NCI-H446 treated with DMSO at 0.1 percent for 48 hours (cell line): Measurements from ENCODE around the gene PRDM15.

ENCODE experiments used
- DNase-seq: peaks from one replicate; lab custom pipeline; 2025; lab: John Stamatoyannopoulos, UW

The PRDM15 gene

GRCh38 chr21:41763398-41763931 lies 115.7 kb downstream of the PRDM15 start:
- no peak for DNase-seq

- DNase-seq = no peak
These were observed 116.4 kb downstream of the PRDM15 start for GRCh38 chr21:41762753-41763152.

DNA sequence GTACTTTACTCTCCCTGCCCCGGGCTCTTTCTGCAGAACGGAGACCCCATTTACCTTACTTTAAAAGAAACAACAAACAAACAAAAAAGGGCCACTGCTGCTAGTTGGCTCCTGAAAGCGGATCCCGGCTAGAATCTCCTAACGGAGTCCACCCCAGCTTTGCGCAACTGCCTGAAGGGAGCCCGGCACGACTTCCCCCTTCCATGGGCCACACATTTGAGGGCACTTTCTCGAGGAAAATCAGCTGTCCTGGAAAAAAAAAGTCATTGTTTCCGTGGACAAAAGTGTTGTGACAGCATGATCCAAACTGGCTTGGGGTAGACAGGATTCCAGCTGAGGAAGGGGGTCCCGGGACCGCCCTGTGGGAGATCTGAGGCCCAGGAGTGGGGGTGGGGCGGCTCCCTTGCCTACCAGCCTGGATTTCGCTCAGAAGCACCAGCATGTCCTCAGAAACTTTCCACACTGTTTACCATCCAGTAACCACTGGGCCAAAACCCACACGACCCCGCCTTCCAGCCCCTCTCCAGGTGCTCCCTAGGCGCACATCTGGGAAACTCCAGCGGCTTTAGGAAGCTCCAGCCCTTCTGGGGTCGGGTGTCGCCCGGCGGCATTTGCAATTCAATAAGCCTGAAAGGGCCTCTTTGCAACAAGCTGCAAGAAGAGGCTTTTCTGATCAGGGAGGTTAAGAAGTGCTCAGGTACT lies 117.1 kb downstream of the PRDM15 start:
- DNase-seq = no peak

GRCh38 chr21:41761211-41761933 lies 117.8 kb downstream of the PRDM15 start:
- DNase-seq = no peak

- no peak for DNase-seq
These were observed 118.7 kb downstream of the PRDM15 start for GRCh38 chr21:41760411-41760810.

- DNase-seq = no peak
These were observed 119.2 kb downstream of the PRDM15 start for GRCh38 chr21:41759926-41760325.

DNA sequence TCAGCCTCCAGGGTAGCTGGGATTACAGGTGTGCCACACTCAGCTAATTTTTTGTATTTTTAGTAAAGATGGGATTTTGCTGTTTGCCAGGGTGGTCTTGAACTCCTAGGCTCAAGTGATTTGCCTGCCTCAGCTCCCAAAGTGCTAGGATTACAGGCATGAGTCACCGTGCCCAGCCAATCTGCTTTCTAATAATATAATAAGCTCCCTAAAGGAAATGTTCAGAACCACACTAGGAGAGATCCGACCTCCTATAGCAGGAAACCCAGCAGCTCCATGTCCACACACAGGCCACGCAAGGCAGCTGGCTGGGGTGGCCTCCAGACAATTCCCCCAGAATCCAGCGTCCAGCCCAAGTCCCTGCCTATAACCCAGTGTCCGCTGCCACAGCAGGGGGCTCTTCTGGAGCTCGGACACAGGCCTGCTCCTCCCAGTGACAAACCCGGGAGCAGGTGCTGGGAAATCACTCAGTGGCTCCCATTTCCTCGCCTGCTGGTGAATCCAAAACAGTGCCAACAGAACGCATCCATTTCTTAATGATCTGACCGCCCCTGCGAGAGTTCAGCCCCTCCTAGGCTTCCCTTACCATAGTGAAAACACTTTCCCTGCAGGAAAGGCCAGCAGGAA lies 119.8 kb downstream of the PRDM15 start:
- no peak for DNase-seq

GRCh38 chr21:41758550-41758949 lies 120.6 kb downstream of the PRDM15 start:
- DNase-seq = no peak

DNA sequence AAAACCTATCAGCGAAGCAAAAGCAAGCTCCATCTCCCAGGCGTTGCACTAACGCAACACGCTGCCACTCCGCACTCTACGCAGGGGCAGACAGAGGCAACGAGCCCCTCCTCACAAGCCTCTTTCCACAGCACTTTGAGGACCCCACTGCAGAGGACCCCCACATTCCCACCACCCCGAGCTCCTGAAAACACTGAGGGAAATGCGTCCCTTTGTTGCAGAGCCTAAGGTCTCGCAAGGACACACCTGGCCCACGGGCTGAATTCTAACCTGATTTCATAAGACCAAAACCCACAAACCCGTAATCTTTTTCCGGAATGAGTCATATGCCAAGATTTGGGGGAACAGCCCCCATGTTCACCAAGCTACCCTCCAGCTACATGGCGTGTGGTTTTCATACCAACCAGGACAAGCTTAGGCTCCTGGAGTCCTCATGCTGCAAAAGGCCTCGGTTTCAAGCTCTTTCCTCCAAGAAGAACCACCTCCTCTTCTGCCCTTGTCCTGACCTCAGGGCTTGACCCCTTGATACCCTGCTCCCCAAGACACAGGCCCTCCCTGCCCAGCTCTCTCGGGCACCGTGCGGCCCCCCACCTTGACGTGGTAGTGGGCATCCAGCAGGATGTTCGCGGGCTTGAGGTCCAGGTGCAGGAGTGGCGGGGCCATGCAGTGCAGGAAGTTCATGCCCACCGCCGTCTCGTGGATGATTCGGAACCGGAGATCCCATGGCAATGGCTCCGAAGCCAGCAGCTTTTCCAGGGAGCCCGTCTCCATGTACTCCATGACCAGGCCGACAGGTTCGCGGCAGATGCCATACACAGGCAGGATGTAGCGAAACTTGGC lies 123.0 kb downstream of the PRDM15 start:
- no peak for DNase-seq

DNA sequence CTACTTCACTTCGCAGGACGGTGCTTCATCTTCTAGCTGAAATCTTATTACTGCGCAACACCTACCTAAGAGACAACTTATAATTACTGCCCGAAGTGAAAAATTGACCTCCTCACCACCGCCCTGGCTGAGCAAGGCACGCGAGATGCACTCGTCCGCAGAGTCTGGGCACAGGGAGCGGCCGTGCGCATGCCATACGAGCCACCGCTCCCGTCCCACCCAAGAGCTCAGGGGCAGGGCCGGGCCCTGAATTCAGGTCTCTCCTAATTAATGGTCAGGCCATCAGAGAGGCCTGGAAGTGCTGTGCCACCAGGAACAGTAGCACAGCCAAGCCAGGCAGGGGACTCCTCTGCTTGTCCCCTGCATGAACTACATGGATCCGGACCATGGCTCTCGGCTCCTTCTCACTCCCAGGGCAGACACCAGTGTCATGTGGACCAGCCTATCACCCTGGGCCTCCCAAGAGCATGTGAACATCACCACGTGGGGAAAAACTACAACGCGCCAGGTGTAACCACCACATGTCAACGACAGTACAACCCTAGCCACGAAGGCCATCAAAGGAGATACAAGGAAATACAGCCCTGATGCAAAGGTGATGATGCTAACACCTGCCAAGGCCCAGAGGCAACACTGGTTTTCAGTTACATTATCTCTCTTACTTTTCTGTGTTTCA lies 123.7 kb downstream of the PRDM15 start:
- DNase-seq = no peak

- DNase-seq = no peak
These were observed 124.7 kb downstream of the PRDM15 start for GRCh38 chr21:41754479-41754891.

DNA sequence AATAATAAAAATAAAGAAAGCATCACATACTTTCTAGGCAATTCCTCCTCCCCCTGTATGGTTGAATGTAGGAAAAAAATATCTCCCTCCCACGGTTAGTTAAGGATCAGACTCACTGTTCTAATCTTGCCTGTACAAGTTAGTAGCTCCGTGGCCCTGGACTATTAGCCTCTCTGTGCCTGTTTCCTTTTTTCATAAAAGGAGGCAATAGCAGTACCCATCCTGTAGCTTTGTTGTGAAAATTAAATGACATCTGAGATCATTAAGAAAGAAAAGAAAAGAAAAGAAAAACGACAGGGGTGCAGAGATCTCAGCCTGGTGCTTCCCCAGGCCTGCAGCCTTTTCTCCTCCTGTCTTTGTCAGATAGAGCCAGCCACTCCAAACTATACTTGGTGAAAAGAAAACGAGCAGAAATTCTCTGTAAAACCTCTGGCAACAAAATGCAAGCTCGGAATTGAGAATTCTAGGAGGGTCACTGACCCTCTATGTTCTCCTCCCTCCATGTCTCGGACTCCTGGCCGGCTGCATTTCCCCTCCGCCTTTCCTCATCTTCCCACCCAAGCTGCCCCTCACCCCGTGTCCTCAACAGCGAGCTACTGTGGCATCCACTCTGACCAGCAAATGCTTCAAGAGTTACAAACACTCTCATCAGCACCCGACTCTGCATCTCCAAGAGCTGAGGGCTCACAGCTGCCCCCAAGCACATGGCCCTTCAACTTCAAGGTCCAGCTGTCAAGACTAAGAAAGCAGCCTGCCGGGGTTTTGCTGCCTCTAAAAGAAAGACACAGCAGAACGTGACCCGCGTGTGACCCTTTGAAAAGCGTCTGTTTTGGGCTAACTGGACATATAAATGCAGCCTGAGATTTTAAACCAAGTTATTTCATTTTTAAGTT lies 125.9 kb downstream of the PRDM15 start:
- DNase-seq = no peak

DNA sequence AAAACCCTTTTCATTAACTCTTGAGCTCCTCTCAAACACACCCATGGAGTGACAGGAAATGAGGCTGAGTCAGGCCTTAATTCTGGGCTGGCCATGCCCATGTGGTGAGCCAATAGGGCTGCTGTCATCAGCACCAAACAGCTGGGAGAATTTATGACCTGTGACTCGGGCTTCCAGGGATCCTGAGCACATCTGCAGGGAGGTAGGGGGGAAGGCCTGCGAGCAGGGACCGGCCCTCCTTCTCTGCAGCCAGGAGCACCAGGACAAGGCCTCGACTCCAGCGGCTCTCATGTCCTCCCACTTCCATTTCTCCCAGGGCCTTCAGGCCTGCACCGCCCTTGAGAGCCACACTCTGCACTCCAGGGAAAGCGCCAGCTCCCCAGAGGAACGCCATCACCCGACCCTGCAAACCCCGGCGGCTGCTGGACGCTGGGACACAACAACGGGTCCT lies 126.9 kb downstream of the PRDM15 start:
- DNase-seq = no peak

DNA sequence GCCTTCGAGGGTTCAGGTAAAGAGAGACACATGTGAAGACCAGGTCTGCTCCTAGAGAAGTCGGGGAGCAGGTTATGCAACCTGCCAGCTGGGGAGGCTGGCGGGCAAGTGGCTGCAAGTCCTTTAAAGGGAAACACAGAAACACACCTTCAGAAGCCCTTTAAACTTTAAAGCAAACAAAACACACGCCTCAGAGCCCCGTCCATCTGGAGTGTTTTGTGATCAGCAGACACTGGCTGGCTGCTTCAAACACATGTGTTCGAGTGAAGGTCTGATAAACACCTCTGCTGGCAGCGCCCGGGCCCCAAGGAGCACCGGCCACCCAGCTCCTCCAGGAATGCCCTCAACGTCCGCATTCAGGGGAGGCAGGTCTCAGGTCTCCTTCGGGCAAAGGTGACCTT lies 127.5 kb downstream of the PRDM15 start:
- no peak for DNase-seq

DNA sequence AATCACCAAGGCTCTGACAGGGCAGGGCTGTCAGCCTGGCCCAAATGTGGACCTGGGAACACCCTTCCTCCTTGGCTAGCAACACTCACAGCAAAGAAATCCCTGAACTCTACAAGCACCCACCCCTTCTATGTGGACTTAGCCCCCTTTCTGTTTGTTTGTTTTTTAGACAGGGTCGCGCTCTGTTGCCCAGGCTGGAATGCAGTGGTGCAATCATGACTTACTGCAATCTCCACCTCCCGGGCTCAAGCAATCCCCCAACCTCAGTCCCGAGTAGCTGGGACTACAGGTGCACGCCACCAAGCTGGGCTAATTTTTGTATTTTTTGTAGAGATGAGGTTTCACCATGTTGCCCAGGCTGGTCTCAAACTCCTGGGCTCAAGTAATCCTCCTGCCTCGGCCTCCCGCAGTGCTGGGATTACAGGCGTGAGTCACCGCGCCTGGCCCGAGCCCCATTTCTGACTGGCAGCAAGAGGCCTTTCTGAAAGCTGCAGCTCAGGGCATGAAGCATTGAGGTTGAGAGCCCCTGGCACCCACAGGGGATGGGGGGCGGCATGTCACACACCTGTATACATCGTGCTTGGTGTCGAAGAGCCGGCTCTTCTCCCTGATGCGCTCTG lies 128.5 kb downstream of the PRDM15 start:
- no peak for DNase-seq

GRCh38 chr21:41750051-41750450 lies 129.1 kb downstream of the PRDM15 start:
- no peak for DNase-seq

GRCh38 chr21:41749286-41749685 lies 129.9 kb downstream of the PRDM15 start:
- no peak for DNase-seq
